Astrocyte (in vitro differentiated cells and primary cell): ENCODE data around the gene PLCB4.

Experiments
- CTCF ChIP-seq: IDR thresholded peaks from 2 replicates; pipeline ENCODE4 v1.5.1; 2011; ENCODE audit warnings: low read depth, mild to moderate bottlenecking, inconsistent platforms, low read length, moderate library complexity; ENCODE audit not compliant: insufficient read depth
- EZH2 ChIP-seq: IDR thresholded peaks from 2 replicates; pipeline ENCODE4 v1.6.1; 2012; ENCODE audit warnings: mild to moderate bottlenecking, low read length, inconsistent platforms; ENCODE audit not compliant: insufficient read depth

DNA sequence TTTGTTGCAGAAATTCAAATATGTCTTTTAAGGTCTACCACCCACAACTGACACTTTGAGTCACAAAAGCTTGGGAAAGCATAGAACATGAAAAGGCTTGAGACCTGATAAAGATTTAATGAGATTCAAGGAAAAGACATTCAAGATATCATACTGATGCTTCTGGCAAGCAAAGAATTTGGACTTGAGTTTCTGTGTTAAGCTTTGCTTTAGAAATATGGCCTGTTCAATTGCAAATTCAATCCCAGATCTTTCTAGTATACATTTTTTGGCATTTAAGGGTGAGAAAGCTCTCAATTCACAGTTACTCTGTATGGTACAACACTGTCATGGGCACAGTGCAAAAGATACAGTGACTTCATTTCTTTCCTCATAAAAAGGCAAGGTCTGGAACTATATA, 406.6 kb downstream of the PLCB4 start:
- no peak for TF ChIP-seq EZH2
- no peak for TF ChIP-seq CTCF
